NB4 (cell line): ENCODE results near the gene EEF1A2.

Experiments
- MYC ChIP-seq: IDR thresholded peaks from 2 replicates; pipeline ENCODE4 v1.6.1; 2011; ENCODE audit warnings: low read depth, low read length
- POLR2A ChIP-seq: IDR thresholded peaks from 2 replicates; pipeline ENCODE4 v1.6.1; 2011; ENCODE audit warnings: mild to moderate bottlenecking; ENCODE audit not compliant: insufficient read length; ENCODE audit errors: extremely low read depth
- TF ChIP-seq, protein P1 (sequence below): IDR thresholded peaks from one replicate; pipeline ENCODE4 v1.5.1; 2012; ENCODE audit warnings: low read depth, low read length

GRCh38 chr20:63504642-63505041 lies 5.8 kb upstream of the EEF1A2 start:
- no peak for TF ChIP-seq POLR2A
- TF ChIP-seq, protein P1, sequence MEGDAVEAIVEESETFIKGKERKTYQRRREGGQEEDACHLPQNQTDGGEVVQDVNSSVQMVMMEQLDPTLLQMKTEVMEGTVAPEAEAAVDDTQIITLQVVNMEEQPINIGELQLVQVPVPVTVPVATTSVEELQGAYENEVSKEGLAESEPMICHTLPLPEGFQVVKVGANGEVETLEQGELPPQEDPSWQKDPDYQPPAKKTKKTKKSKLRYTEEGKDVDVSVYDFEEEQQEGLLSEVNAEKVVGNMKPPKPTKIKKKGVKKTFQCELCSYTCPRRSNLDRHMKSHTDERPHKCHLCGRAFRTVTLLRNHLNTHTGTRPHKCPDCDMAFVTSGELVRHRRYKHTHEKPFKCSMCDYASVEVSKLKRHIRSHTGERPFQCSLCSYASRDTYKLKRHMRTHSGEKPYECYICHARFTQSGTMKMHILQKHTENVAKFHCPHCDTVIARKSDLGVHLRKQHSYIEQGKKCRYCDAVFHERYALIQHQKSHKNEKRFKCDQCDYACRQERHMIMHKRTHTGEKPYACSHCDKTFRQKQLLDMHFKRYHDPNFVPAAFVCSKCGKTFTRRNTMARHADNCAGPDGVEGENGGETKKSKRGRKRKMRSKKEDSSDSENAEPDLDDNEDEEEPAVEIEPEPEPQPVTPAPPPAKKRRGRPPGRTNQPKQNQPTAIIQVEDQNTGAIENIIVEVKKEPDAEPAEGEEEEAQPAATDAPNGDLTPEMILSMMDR = no peak
- TF ChIP-seq MYC = no peak
